ENCODE results near the gene BCL7C. TPM values are rescaled to one million over a fixed set of nuclear protein-coding genes. Genes with fewer than 3 reads are reported as not detected.
A peak's percentile ranks its signal among the peaks of the same experiment; 100 is the strongest.

BCL7C gene
- total RNA-seq, 4 donors from 2014 or later, result 39.2 to 48.7 (median 42.0) TPM

DNA sequence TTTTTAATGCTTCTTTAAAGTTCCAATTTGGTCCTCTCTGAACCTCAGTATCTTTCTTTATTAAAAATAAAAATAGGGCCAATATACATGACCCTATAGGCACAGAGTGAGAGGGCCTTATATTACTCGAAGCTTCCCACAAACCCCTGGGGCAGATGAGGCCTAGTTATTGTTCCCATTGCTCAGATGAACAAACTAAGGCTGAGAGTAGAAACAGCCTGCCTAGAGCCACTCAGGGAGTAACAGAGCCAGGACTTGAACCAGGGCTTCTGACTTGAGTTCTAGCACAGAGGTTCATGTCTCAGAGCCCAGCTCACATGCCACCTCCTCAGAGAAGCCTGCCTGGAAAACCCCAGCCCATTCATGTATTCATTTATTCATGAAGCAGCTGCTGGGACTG, 7.7 kb downstream of the BCL7C start:
- 88% methylated on average over 1 of the region's 1 CpG; no CpG with 5 or more reads in 1 of the 2 donors for WGBS, 2 donors (ENCODE audit: low coverage in 1 of 2)
- peaks cover 0 to 91% of the 10 kb centered on the region in 2 donors for H3K36me3 ChIP-seq
- H3K4me3 ChIP-seq, result no peak overlapping the region
- TF ChIP-seq POLR2AphosphoS5 (IDR thresholded peaks at IDR 0.05) (no peak), POLR2A (IDR thresholded peaks at IDR 0.05) (no peak), EP300 (IDR thresholded peaks at IDR 0.05) (no peak)
- TF ChIP-seq, protein P1, sequence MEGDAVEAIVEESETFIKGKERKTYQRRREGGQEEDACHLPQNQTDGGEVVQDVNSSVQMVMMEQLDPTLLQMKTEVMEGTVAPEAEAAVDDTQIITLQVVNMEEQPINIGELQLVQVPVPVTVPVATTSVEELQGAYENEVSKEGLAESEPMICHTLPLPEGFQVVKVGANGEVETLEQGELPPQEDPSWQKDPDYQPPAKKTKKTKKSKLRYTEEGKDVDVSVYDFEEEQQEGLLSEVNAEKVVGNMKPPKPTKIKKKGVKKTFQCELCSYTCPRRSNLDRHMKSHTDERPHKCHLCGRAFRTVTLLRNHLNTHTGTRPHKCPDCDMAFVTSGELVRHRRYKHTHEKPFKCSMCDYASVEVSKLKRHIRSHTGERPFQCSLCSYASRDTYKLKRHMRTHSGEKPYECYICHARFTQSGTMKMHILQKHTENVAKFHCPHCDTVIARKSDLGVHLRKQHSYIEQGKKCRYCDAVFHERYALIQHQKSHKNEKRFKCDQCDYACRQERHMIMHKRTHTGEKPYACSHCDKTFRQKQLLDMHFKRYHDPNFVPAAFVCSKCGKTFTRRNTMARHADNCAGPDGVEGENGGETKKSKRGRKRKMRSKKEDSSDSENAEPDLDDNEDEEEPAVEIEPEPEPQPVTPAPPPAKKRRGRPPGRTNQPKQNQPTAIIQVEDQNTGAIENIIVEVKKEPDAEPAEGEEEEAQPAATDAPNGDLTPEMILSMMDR (IDR thresholded peaks at IDR 0.05), result no peak
- H3K9me3 ChIP-seq, result no peaks in the 10 kb centered on the region
- no peaks in the 10 kb centered on the region for H3K27me3 ChIP-seq
- H3K27ac ChIP-seq, result no peak overlapping the region
- H3K4me1 ChIP-seq, result no peaks in the 10 kb centered on the region
- no peak for ATAC-seq

DNA sequence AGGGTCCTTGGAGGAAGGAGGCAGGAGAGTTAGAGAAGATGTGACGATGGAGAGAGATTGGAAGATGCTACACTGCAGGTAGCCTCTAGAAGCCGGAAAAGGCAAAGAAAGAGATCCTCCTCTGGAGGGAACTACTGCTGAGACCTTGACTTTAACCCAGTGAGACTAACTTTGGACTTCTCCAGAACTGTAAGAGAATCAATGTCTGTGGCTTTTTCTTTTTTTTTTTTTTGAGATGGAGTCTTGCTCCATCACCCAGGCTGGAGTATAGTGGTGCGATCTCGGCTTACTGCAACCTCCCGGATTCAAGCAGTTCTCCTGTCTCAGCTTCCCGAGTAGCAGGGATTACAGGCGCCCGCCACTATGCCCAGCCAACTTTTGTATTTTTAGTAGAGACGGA, 8.7 kb downstream of the BCL7C start:
- peaks cover 0 to 90% of the 10 kb centered on the region in 2 donors for H3K36me3 ChIP-seq
- no peaks in the 10 kb centered on the region for H3K4me1 ChIP-seq
- no peak overlapping the region for H3K4me3 ChIP-seq
- TF ChIP-seq EP300 (IDR thresholded peaks at IDR 0.05), result no peak
- TF ChIP-seq, protein P1 (IDR thresholded peaks at IDR 0.05), result no peak
- TF ChIP-seq POLR2AphosphoS5 (IDR thresholded peaks at IDR 0.05), result no peak
- TF ChIP-seq POLR2A (IDR thresholded peaks at IDR 0.05), result no peak
- H3K27me3 ChIP-seq, result no peaks in the 10 kb centered on the region
- 67 to 88% methylated on average over 1 to 6 of the region's 9 CpGs for WGBS, 2 donors (ENCODE audit: low coverage in 1 of 2)
- H3K27ac ChIP-seq, result no peak overlapping the region
- ATAC-seq, result no peak
- H3K9me3 ChIP-seq, result no peaks in the 10 kb centered on the region

DNA sequence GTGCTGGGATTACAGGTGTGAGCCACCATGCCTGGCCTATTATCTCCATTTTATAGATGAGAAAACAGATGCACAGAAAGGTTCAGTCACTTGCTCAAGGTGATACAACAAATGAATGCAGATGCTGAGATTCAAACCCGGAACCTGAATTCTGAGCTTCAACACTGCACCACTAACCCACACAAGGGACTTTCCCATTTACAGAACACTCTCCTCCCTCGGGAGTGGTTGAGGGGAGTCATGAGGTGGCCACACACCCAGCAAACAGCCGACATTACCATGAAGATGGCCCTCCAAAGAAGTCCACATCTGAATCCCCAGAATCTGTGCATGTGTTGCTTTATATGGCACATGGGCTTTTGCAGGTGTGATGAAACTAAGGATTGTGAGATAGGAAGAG, 9.1 kb downstream of the BCL7C start:
- H3K9me3 ChIP-seq, result no peaks in the 10 kb centered on the region
- no peak overlapping the region for H3K4me3 ChIP-seq
- H3K27ac ChIP-seq, result no peak overlapping the region
- no peaks in the 10 kb centered on the region for H3K4me1 ChIP-seq
- no peak for ATAC-seq
- H3K36me3 ChIP-seq, result peaks cover 0 to 90% of the 10 kb centered on the region in 2 donors
- no peak for TF ChIP-seq POLR2A (IDR thresholded peaks at IDR 0.05)
- TF ChIP-seq, protein P1 (IDR thresholded peaks at IDR 0.05), result no peak
- TF ChIP-seq POLR2AphosphoS5 (IDR thresholded peaks at IDR 0.05), result no peak
- TF ChIP-seq EP300 (IDR thresholded peaks at IDR 0.05), result no peak
- no peaks in the 10 kb centered on the region for H3K27me3 ChIP-seq
- 73 to 100% methylated on average over 3 of the region's 3 CpGs for WGBS, 2 donors (ENCODE audit: low coverage in 1 of 2)

DNA sequence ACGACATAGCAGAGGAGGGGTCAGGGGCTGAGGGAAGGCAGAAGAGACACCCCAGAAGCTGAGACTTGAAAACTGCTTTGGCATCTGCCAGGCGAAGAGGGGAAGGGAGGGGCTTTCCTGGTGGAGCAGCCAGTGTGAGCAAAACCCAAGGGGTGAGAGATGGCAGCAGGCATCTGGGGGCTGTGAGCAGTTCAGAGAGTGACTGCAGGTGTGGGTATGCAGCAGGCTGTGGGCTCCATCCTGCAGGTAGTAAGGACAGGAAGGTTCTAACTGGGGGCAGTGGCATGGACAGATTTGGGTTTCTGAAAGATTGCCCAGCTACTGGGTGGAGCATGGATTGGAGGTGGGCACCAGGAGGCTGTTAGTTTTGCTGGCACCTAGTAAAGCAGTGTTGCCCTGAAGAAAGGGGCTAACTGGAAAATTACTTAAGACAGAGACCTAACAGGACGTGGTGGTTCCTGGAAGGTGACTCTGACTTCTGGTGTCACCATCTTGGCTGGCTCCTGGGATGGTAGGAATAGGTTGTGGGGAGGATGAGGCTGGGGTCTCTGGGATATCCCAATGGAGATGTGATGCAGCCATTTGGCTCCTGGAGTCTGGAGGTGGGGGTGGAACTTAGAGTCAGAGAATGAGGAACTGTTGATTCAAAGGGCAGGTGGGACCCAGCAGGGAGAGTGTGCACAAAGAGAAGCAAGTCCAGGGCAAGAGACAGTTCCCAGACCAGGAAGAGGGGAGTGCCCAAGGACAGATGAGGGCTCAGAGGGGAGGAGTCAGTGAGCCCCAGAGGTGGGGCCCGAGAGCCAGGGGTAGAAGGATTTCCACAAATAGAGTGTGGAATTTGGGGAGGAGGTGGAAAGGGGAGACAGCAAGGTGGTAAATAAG, 11.2 kb downstream of the BCL7C start:
- Histone ChIP-seq H3K9me3 (no peaks in the 10 kb centered on the region), H3K36me3 (peaks cover 0 to 84% of the 10 kb centered on the region in 2 donors), H3K4me3 (no peak overlapping the region), H3K4me1 (peaks cover 0 to 7% (median 0%) of the 10 kb centered on the region in 3 donors), H3K27me3 (no peaks in the 10 kb centered on the region), H3K27ac (no peak overlapping the region)
- ATAC-seq, result no peak
- no peak for TF ChIP-seq POLR2A (IDR thresholded peaks at IDR 0.05)
- TF ChIP-seq POLR2AphosphoS5 (IDR thresholded peaks at IDR 0.05), result no peak
- no peak for TF ChIP-seq EP300 (IDR thresholded peaks at IDR 0.05)
- TF ChIP-seq, protein P1 (IDR thresholded peaks at IDR 0.05), result no peak
- WGBS, 2 donors (ENCODE audit: low coverage in 1 of 2), result 50 to 75% methylated on average over 1 to 4 of the region's 4 CpGs

DNA sequence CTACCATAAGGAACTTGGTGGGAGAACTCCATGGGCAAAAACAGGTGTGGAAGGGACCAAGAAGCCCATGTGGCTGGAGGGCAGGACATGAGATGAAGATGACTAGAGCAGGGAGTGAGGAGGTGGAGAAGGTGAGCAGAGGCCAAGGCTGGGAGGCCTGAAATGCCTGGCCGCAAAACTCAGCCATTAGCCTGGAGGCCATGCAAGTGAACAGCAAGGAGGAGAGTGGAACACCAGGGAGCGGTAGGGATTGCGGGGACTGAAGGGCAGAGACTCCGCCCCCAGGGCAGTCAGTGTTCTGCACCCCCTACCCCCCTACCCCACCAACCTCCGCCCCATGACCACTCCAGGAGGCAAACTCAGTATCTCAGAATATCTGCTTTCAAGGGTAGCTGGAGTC, 17.0 kb downstream of the BCL7C start:
- TF ChIP-seq POLR2A (IDR thresholded peaks at IDR 0.05) (no peak), POLR2AphosphoS5 (IDR thresholded peaks at IDR 0.05) (no peak), EP300 (IDR thresholded peaks at IDR 0.05) (no peak)
- TF ChIP-seq, protein P1 (IDR thresholded peaks at IDR 0.05), result no peak
- WGBS, 2 donors (ENCODE audit: low coverage in 1 of 2), result 50 to 66% methylated on average over 2 to 3 of the region's 5 CpGs
- no peak for ATAC-seq
- H3K27ac ChIP-seq, result peak overlapping the region in 2 of 4 donors; percentile 90 to 92
- H3K9me3 ChIP-seq, result no peaks in the 10 kb centered on the region
- no peaks in the 10 kb centered on the region for H3K27me3 ChIP-seq
- H3K36me3 ChIP-seq, result peaks cover 0 to 33% of the 10 kb centered on the region in 2 donors
- H3K4me1 ChIP-seq, result peaks cover 0 to 44% (median 18%) of the 10 kb centered on the region in 3 donors
- peak overlapping the region in 1 of 2 donors; percentile 93 for H3K4me3 ChIP-seq
